Gastroesophageal sphincter (tissue), 3 donors: Measurements from ENCODE around the gene ENOX1.

ENCODE experiments used
- CTCF ChIP-seq, 4 experiments: fragments of 200-600 bp in 2 of 4; fragments of 450-650 bp in 2 of 4; sonication (generic) in 1 of 4; IDR thresholded peaks; one replicate each; pipeline ENCODE4 v1.5.1; 2017 to 2019; ENCODE audit warnings: antibody characterized with exemption in 4 of 4, mild to moderate bottlenecking in 2 of 4, moderate library complexity in 2 of 4
- EP300 ChIP-seq: sonication (generic); formaldehyde crosslinking; IDR thresholded peaks from one replicate; pipeline ENCODE4 v1.6.1; 2017; ENCODE audit warnings: antibody characterized with exemption, mild to moderate bottlenecking
- POLR2A ChIP-seq, 2 donors: fragments of 450-650 bp; IDR thresholded peaks; one replicate each; pipeline ENCODE4 v1.6.1; 2017; ENCODE audit warnings: antibody characterized with exemption in 2 of 2, mild to moderate bottlenecking in 2 of 2, moderate library complexity in 1 of 2

GRCh38 chr13:43293008-43293407 is 493.8 kb downstream of the ENOX1 start:
- TF ChIP-seq CTCF (IDR thresholded peaks at IDR 0.05) (no peak), POLR2A (IDR thresholded peaks at IDR 0.05) (no peak), EP300 (no peak)
